AG08396 (cell line): ENCODE results near the gene DUOXA2.

Source experiments
- DNase-seq: peaks from one replicate; pipeline ENCODE4 v3.0.0; 2012; ENCODE audit warnings: low spot score, mixed read lengths

Gene DUOXA2

GRCh38 chr15:45162771-45163507, 48.8 kb downstream of the DUOXA2 start:
- DNase-seq = peak; percentile 93

GRCh38 chr15:45163508-45163856, 49.4 kb downstream of the DUOXA2 start:
- no peak for DNase-seq

- DNase-seq = no peak
These were observed 50.8 kb downstream of the DUOXA2 start for GRCh38 chr15:45164914-45165313.

- no peak for DNase-seq
These were observed 51.4 kb downstream of the DUOXA2 start for GRCh38 chr15:45165536-45165935.

GRCh38 chr15:45166834-45167630, 52.9 kb downstream of the DUOXA2 start:
- DNase-seq = peak; percentile 91

GRCh38 chr15:45167631-45168205, 53.6 kb downstream of the DUOXA2 start:
- no peak for DNase-seq
